GM12872 (cell line): Measurements from ENCODE around the gene BCL2.

ENCODE experiments used
- TF ChIP-seq, protein P1 (sequence below): IDR thresholded peaks from 3 replicates; pipeline ENCODE4 v1.5.1; 2011; ENCODE audit warnings: low read depth, mild to moderate bottlenecking, low read length, moderate library complexity; ENCODE audit not compliant: insufficient read depth

Gene BCL2

DNA sequence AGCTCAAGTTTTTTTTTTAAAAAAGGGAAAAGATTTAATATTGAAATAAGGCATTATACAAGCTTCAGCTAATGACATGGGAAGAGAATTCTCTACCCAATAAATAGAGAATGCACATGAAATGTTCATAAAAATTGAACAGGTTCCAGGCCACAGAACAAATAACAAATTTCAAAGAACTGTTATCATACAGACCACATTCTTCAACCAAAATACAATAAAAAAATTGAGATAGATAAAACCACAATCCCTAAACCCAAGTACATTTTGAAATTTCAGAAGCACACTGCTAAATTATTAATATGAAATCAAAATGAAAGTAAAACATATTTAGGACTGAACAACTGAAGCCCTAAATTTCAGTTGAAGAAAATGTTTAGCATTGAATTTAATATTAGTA lies 89.6 kb downstream of the BCL2 start:
- TF ChIP-seq, protein P1, sequence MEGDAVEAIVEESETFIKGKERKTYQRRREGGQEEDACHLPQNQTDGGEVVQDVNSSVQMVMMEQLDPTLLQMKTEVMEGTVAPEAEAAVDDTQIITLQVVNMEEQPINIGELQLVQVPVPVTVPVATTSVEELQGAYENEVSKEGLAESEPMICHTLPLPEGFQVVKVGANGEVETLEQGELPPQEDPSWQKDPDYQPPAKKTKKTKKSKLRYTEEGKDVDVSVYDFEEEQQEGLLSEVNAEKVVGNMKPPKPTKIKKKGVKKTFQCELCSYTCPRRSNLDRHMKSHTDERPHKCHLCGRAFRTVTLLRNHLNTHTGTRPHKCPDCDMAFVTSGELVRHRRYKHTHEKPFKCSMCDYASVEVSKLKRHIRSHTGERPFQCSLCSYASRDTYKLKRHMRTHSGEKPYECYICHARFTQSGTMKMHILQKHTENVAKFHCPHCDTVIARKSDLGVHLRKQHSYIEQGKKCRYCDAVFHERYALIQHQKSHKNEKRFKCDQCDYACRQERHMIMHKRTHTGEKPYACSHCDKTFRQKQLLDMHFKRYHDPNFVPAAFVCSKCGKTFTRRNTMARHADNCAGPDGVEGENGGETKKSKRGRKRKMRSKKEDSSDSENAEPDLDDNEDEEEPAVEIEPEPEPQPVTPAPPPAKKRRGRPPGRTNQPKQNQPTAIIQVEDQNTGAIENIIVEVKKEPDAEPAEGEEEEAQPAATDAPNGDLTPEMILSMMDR, result no peak

DNA sequence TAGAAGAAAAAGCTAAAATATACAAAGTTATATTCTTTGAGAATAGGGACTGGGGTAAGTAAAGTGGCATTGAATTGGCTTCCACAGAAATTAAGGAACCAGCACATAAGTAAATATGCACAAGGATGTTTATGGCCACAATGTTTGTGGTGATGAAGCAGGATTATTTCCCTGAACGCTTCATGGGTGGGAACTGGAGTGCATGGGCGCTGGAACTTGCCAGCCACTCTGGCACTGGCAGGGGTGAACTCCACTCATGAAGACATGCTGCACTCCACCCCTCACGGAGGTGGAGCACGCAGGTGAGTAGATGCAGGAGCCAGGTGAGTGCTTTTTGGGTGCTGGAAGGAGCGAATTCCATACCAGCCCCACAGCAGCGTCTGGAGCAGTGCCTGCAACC lies 94.1 kb downstream of the BCL2 start:
- TF ChIP-seq, protein P1, result no peak

GRCh38 chr18:63224630-63225029 lies 94.9 kb downstream of the BCL2 start:
- TF ChIP-seq, protein P1, result no peak

- TF ChIP-seq, protein P1, result no peak
These were observed 95.7 kb downstream of the BCL2 start for GRCh38 chr18:63223837-63224236.

DNA sequence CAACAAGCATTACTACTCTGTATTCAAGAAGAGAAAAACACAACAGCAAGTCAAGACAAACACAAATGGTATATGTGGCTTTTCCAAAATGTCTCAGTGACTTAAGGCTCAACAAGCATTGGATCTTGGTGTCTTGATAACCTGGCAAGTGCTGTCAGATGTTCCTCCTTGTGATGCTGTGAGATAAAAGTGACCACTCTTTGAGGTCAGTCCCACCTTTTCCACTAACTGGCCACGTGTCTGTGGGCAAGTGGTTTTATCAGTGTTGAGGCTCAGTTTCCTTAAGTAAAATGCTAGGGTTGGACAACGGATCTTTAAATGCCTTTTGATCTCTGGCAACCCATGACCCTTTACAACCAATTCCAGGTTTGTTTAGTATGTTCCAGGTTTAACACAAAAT lies 98.7 kb downstream of the BCL2 start:
- TF ChIP-seq, protein P1, result no peak

GRCh38 chr18:63218472-63218871 lies 101.1 kb downstream of the BCL2 start:
- TF ChIP-seq, protein P1, result no peak

- TF ChIP-seq, protein P1, result no peak
These were observed 102.9 kb downstream of the BCL2 start for GRCh38 chr18:63216516-63217311.
